SHP77 (cell line): ENCODE results near the gene KDM4F.
"Not testable (repeated sequence)": the region's sequence is repeated elsewhere in the genome, so short reads cannot be mapped to it uniquely, and the experiment has no call there.

Source experiments
- DNase-seq, 2 experiments: peaks; one replicate each; lab custom pipeline; 2025; lab: John Stamatoyannopoulos, UW

The KDM4F gene

DNA sequence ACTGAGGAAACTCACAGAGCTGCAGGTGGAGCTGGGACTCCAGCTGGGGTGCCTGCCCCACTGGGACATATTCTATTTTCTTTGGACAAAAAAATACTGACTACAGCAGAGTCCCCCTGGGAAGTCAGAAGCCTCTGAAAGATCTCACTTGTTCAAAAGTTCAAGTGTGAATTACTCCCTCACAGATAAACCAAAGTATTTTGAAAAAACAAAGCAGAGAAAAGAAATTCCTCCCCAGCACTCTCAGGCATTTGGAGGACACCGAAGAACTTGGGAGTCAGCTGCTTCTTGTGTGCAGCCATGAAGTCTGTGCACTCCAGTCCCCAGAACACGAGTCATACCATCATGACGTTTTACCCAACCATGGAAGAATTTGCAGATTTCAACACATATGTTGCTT lies at the start of gene KDM4F:
Gene KDM4F, plus strand, starts transcription at position 301 of the 400 bp plus-strand sequence.
- not testable (repeated sequence) for DNase-seq

DNA sequence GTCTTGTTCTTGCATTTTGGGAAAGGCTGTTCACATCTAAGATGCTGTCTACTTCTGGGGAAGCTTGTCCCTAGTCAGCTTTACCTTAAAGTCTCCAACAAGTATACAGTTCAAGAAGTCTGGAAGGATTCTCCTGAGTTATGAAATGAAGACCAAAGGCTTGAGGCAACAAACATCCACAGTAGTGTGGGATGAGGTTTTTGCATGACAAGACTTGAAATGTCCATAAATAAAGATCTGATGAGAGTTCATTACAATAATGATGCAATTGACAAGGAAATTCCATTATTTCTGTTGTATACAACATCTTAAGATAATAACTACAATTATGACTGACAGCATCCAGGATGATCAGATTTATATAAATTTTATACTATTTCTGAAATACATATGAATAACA lies 45.5 kb upstream of the KDM4F start:
- DNase-seq = no peak

DNA sequence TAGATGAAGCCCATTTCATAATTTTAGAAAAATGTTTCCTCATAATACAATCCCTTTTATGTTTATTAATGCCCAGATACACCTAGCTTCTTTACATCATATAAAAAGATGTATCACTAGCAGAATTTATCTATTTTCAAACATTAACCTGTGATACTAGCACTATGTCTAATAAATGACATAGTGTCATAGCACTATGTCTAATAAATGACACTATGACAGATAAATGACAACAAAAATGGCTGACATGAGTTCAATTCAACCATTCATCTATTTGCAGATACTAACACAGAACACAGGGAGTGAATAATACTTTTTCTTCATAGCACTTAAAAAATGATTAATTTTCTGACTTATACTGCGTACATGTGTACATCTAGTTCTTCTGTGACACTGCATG lies 43.6 kb upstream of the KDM4F start:
- DNase-seq = no peak

DNA sequence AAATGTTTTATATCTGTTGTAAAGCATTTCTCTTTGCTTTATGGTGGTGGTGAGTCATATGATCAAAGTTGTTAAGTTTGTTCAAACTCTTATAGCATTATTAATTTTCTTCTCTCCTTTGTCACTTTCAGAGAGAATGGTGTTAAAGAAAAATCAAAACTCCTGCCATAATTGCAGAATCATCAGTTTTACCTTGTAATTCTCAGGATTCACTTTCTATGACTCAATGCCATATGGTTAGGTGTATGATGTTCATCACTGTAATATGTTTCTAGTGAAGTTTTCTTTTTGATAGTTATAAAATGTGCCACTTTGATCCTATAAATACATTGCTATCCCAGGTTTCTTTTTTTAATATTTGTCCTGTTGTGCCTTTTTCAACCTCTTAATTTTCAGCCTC lies 37.8 kb upstream of the KDM4F start:
- DNase-seq = no peak

DNA sequence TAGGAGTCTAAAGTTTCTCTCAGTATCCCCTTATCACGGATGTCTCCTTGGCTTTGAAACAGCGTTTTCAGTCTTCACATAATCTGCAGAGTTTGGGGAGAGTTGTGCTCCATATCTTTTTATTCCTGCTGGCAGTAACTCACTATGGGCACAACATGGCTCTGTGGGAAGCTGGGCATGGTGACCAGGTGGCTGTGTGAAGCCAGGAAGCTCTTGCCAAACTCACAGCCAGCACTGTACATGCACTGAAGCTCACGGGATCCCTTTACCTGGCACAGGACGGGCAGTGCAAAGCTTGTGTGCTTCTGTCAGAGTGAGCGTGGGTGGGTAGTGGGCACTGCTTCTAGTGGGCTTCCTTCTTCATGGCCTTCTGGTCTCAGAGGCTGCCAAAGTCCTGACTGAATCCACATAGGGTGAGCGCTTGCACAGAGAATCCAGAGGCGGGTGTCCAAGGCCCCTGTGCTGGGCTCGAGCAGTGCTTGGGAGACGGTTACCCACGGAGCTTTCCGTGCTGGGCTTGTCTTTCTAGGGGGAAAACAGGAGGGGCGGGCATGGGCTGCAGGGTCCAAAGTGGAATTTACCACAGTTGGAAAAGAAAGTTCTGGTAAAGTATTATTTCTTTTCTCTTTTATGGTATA lies 34.9 kb upstream of the KDM4F start:
- DNase-seq = no peak

DNA sequence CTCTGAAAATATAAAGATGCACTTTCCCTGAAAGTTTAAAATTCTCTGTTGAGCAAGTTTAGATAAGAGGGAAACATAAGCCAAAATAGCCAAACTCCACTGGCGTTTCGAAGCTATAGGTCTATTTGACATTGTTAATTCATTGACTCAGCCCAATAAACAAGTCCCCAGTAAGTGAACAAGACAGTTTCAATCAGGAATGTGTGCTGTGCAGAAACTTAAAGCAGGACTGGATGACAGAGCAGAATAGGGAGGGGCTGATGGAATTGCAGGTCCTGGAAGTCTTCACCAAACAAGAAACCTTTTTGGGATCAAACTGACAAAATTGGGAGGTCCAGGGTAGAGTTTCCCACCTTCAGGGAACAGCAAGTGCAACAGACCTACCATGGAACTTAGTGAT lies 33.1 kb upstream of the KDM4F start:
- no peak for DNase-seq

DNA sequence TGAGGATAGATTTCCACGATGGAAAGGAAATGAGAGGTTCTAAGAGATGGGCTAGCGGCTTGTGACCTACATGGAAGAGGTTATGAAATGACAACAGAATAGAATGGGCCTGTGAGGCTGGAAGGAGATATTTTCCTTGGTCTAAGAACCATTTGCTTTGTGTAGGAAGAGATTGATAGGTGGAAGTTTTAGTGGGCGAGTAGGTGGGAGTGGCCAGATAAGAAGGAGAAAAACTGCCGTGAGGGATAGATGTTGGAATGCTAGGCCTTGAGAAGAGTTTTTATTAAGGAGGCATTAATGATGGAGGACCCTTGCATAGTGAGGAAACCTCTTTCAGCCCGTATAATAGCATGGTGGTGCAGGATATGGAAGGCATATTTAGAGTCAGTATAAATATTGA lies 27.8 kb upstream of the KDM4F start:
- DNase-seq = not testable (repeated sequence)

DNA sequence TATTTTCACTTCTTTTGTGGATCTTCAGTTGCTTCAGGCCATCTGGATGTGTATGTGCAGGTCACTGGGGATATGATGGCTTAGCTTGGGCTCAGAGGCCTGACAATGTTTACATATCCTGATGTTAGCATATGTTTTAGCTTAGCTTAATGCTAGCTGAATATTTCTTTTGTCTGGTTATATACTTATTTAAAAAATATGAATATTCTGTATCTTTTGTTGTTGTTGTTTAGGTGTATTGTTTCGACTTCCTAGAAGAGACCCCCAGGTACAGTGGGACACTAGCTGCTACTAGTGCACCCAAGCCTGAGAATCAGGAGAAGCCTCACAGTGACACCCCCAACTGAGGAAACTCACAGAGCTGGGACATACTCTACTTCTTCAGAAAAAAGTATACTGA lies 24.3 kb upstream of the KDM4F start, which contains the start of gene KDM4E:
Gene KDM4E, plus strand, starts transcription at position 301 of the 400 bp plus-strand sequence. CDS start 300 bp downstream, outside the sequence.
- DNase-seq = no peak

DNA sequence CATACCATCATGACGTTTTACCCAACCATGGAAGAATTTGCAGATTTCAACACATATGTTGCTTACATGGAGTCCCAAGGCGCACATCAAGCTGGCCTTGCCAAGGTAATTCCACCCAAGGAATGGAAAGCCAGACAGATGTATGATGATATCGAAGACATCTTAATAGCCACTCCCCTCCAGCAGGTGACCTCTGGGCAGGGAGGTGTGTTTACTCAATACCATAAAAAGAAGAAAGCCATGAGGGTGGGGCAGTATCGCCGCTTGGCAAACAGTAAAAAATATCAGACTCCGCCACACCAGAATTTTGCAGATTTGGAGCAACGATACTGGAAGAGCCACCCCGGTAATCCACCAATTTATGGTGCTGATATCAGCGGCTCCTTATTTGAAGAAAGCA lies 23.6 kb upstream of the KDM4F start:
- not testable (repeated sequence) for DNase-seq

DNA sequence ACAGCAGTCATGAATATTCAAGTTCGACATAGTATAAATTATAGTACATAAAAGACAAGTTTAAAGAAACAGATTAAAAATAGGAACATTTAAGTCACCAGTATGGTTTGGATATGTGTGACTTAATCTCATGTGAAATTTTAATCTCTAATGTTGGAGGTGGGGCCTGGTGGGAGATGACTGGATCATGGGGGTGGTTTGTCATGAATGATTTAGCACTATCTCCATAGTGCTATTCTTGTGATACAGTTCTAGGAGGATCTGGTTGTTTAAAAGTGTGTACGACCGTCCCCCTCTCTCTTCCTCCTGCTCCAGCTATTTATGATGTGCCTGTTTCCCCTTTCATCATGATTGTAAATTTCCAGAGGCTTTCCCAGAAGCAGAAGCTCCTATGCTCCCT lies 20.9 kb upstream of the KDM4F start:
- no peak for DNase-seq

DNA sequence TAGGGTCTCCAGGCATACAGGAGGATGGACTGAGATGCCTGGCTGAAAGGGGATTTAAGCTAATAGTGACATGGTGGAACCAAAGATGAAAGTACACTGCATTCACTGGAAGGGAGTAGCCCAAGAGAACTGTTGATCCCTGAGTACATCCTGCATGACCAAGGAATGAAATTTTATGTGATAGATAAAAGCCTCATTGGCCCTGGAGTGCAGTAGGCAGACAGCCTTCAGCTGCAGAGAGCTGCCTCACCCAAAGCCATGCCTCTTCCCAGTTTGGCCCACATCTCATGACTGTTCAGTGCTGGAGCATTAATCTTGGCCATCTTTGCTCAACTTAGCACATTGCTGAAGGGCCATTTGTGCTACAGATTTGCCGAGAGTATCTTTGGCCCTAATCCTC lies 16.2 kb upstream of the KDM4F start:
- DNase-seq = no peak

DNA sequence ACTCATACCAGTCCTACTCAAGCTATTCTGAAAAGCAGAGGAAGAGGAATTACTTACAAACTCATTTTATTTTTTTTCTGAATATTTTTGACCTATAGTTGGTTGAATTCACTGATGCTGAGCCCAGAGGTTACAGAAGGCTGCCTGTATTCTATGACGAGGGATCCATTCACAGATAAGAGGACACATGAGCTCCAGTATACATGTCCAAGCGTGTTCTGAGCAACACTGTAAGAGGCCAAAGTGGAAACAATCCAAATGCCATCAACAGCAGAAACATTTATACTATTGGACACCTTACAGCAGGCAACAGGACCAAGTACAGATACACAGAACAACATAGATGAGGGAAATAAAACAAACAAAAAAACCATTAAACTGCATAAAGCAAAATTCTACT lies 13.9 kb upstream of the KDM4F start:
- DNase-seq = no peak

DNA sequence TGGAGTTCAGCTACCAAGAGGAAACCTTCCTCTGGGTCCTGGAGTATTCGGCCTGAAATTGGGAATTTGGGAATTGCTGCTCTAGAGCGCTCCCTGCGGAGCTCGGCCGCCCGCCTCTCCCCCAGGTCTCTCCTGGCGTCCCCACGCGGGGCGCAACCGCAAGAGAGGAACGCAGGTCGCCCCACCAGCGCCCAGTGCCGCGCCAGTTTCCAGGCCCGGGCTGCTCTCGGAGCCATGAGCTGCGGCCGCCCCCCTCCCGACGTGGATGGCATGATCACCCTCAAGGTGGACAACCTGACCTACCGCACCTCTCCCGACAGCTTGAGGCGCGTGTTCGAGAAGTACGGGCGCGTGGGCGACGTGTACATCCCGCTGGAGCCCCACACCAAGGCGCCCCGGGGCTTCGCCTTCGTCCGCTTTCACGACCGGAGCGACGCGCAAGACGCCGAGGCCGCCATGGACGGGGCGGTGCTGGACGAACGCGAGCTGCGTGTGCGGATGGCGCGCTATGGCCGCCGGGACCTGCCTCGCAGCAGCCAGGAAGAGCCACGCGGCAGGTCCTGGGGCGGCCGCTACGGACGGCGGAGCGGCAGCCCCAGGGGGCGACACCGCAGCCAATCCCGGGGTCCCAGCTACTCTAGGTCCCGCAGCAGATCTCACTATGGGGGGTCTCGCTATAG lies 11.7 kb upstream of the KDM4F start:
- not testable (repeated sequence) for DNase-seq

DNA sequence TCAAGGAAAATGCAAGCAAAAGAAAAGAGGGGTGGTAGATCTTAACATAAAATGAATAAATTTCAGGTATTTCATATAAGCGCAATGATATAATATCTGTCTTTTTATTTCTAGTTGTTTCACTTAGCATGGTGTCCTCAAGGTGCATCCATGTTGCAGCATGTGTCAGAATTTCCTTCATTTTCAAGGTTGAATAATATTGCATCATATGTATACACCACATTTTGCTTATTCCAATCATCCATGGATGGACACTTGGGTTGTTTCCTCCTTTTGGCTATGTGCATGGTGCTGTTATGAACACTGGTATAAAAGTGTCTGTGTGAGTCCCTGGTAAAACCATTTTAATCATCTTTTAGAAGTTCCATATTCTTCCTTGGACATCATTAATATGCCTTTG lies 7.0 kb upstream of the KDM4F start:
- no peak for DNase-seq

DNA sequence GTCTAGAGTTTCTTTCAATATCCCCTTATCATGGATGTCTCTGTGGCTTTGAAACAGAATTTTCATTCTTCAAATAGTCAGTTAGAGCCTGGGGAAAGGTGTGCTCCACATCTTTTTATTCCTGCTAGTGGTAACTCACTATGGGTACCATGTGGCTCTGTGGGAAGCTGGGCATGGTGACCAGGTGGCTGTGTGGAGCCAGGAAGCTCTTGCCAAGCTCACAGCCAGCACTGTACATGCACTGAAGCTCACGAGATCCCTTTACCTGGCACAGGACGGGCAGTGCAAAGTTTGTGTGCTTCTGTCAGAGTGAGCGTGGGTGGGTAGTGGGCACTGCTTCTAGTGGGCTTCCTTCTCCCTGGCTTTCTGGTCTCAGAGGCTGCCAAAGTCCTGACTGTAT lies 6.3 kb upstream of the KDM4F start:
- DNase-seq = no peak

DNA sequence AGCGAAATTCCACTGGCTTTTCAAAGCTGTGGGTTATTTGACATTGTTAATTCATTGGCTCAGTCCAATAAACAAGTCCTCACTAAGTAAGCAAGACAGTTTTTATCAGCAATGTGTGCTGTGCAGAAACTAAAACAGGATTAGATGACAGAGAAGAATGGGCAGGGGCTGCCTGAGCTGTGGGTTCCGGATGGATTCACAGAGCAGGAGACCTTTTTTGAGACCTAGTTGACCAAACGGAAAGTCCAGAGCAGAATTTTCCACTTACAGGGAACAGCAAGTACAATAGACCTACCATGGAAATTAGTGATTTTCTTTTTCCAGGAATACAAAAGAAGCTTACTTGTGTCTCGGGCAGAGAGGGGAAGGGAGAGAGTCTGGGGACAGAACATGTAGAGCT lies 5.2 kb upstream of the KDM4F start:
- DNase-seq = no peak

DNA sequence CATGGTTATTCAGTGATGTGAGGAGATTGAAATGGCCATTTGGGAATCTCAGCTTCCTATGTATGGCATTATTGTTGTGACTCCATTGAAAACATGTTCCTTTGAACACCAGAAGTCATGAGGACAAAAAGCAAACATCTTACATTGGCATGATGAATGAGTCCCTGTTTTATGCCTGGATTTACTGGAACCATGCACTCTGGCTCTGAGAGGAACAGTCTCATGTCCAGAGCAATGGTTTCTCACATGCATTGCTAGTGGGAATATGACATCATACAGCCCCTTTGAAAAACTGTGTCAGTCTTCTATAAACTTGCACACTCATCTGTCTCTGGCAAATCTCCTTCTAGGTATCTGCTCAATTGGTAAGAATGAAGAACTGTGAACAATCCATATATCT lies 3.4 kb upstream of the KDM4F start:
- no peak for DNase-seq

DNA sequence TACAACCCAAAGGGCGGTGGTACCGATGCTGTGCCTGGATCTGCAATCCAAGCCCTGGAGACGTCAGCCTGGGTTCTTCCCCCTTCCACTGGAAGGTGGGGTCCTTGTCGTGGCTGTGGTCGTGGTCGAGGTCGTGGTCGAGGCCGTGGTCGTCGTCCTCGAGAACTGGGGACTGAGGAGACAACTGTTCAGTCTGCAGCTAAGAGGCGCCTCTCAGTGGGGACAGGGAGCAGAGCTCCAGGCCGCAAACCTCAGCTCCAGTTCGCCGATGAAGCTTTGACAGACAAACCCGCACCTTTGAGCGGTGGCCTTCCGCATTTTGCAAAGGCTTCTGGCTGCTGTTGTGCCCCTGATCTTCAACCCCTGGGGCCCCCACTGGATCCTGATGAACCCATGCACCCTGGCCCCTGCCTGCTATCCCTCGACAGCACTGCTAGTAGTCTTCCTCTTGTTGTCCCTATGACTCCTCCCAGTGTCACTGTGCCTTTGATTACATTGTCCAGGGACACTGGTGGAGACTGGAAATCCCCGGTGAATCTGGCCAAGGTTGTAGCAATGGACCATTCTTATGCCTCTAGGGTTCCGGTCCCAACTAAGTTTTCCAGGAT lies 1.5 kb downstream of the KDM4F start:
- no peak for DNase-seq

DNA sequence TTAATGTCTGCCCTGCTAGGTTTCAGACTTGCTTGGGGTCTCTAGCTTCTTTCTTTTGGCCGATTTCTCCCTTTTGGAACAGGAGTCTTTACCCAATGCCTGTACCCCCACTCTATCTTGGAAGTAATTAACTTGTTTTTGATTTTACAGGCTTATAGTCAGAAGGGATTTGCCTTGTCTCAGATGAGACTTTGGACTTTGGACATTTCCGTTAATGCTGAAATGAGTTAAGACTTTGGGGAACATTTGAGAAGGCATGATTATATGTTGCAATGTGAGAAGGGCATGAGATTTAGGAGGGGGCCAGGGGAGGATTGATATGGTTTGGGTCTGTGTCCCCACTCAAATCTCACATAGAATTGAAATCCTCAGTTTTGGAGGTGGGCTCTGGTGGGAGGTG lies 5.1 kb downstream of the KDM4F start:
- no peak for DNase-seq

DNA sequence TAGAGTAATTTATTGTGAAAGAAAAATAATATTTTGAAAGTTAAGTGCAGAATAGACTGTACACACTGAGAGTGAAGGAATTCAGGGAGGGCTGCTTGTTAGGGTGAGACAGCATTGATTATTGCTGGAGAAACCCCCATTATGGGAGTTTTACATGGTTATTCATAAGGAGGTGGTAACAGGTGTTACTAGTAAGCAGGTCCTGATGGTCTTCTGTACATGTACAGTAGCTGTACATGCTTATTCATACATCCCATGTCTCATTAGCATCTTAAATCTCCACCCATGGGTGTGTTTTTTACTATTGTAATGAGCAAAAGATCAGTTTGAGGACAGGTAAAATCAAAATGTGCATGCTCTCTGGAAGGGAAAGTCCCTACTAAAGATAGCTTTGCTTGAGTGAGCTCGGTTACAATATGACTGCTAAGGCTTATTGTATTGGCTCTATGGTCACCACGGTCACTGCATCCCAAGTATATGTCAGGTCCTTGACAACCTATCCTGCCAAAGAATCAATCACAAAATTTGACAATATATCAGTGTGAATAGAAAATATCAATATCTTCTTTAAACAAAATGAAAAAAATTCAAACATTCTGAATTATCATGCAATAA lies 6.2 kb downstream of the KDM4F start:
- no peak for DNase-seq

DNA sequence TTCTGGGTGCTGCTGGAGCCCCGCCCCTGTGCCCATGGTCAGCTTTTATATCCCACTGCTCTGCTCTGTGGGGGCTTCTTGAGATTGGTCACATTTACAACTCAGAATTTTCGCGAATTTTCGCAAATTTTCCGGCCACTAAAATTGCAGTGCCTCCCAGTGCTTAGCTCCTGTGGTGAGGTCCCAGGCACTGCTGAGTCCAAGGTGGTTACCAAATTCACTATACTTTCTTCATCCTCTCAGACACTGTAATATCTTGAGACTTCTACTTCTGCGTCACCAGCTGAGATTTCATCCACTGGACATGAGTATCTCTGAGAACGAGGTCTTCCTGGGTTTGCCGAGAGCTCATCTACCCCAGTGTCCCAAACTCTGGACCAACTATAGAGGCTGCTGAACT lies 8.7 kb downstream of the KDM4F start:
- DNase-seq = no peak

DNA sequence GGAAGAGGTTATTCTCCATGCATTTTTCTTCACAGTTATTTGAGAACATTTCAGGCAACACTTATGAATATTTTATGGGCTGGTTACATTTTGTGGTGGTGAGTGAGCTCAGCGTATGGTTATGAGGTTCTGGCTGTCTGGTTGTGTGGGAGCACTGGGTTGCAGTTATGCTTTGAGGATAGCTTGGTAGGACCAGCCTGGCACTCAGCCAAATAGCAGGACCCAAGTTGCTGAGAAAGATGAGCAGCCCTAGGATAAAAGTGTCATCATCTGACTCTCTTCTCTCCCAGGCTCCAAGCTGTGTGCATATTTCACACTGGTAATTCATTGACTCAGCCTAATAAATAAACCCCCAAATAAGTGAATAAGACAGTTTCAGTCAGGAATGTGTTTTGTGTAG lies 9.4 kb downstream of the KDM4F start:
- DNase-seq = no peak

DNA sequence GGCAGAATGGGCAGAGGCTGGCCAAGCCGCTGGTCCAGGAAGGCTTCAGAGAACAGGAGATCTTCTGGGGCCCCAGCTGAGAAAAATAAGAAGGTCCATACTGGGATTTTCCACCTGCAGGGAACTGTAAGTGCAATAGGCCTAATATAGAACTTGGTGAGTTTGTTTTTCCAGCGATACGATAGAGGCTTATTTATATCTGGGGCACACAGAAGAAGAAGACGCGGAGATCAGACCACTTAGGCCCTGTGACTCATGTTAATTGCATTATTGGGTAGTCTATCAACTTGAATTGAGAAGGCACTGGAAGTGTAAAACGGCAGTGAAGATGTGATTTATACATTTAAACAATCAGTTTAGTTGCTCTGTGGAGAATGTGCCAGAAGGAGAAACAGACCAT lies 9.8 kb downstream of the KDM4F start:
- DNase-seq = no peak
